Measurements from ENCODE around the gene KIAA0753.
A peak's percentile ranks its signal among the peaks of the same experiment; 100 is the strongest.

Gene KIAA0753

DNA sequence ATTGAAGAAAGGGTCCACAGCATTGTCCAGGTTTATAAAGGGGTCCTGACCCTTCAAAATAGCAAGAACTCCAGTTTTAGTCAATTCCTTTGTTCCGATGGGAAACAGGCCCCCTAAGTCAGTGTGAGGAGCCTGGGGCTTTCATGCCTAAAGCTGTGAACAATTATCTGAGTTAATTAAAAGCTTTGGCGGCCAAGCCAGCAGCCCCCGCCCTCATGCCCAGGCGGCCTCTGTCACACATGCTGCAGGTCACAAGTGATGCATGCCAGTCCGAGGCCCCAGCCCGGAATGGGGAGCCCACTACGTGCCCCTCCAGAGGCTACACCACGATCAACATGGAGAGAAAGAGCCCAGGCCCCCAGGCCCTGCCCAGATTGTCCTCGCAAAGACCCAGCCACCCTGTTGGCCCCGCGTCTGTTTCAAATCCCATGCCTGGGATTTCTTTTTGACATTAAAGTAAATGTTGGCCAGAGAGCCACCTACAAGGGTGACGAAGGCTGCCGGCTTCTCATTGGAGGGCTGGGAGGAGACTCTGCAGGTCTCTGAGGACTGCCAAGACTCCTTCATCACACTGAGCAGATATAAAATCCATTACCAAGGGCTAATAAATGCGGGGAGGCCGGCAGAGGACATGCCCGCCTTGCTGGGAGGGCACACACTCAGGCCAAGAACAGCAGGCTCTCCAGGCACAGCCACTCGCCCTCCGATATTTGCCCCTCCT, 69.6 kb downstream of the KIAA0753 start:
- Histone ChIP-seq H3K9ac (ENCODE audit: low read depth, low read length) (no peak overlapping the region), H3K4me1 (ENCODE audit: insufficient read depth, low read length) (peaks cover 23% of the 10 kb centered on the region; the same call in 1 of the 2 replicates), H3K9me3 (ENCODE audit: control insufficient read depth, insufficient read depth, low read length) (no peaks in the 10 kb centered on the region), H3K36me3 (ENCODE audit: insufficient read depth, low read length) (no peaks in the 10 kb centered on the region)

DNA sequence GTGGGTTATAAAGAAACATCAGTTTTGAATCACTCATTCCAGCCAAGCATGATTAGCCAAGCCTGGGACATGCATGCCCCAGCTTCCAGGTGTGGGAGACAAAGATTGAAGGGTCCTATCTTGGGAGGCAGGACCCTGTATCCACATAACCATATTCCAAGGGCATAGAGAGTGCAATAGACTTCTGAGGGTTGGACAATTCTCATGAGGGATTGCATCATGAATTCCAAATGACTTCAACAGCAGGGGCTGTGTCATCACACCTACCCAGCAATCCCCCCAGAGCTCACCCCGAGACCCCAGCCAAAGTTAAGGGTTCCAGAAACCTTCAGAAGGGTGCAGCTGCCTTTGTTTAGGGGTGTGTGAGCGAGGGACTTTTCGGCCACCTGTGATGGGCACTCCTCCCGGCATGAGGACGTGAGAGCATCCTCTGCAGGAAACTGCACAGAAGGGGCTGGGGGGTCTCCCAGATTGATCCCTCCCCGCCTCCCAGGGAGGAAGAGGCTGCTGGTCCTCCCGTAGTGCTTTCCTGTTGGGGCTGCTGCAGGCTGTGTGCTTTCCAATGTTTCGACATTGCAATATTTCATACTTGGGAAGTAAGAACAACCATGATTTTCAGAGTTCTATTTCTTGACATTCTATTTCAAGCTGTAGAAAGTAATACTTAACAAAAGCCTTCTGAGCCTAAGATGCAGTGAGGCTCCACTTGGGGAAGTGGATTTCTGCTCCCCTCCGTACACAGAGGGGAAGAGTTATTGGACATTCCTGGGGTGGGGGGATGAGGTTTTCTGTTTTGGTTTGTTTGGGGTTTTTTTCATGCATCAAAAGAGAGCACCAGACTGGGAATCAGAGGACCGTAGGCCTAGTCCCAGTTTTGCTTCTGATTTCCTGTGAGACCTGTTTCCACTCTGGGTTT, 70.9 kb downstream of the KIAA0753 start:
- Histone ChIP-seq H3K4me1 (ENCODE audit: insufficient read depth, low read length) (peaks cover 11% of the 10 kb centered on the region; the same call in 1 of the 2 replicates), H3K9ac (ENCODE audit: low read depth, low read length) (no peak overlapping the region), H3K36me3 (ENCODE audit: insufficient read depth, low read length) (no peaks in the 10 kb centered on the region), H3K9me3 (ENCODE audit: control insufficient read depth, insufficient read depth, low read length) (no peaks in the 10 kb centered on the region)

GRCh38 chr17:6568184-6568758, 72.2 kb downstream of the KIAA0753 start:
- no peaks in the 10 kb centered on the region for H3K36me3 ChIP-seq (ENCODE audit: insufficient read depth, low read length)
- no peaks in the 10 kb centered on the region for H3K9me3 ChIP-seq (ENCODE audit: control insufficient read depth, insufficient read depth, low read length)
- peaks cover 10% of the 10 kb centered on the region; the same call in 1 of the 2 replicates for H3K4me1 ChIP-seq (ENCODE audit: insufficient read depth, low read length)
- no peak overlapping the region for H3K9ac ChIP-seq (ENCODE audit: low read depth, low read length)

- peaks cover 10% of the 10 kb centered on the region; the same call in 1 of the 2 replicates for H3K4me1 ChIP-seq (ENCODE audit: insufficient read depth, low read length)
- no peak overlapping the region for H3K9ac ChIP-seq (ENCODE audit: low read depth, low read length)
- no peaks in the 10 kb centered on the region for H3K9me3 ChIP-seq (ENCODE audit: control insufficient read depth, insufficient read depth, low read length)
- H3K36me3 ChIP-seq (ENCODE audit: insufficient read depth, low read length) = no peaks in the 10 kb centered on the region
Measured at GRCh38 chr17:6567528-6568183, 72.9 kb downstream of the KIAA0753 start.

DNA sequence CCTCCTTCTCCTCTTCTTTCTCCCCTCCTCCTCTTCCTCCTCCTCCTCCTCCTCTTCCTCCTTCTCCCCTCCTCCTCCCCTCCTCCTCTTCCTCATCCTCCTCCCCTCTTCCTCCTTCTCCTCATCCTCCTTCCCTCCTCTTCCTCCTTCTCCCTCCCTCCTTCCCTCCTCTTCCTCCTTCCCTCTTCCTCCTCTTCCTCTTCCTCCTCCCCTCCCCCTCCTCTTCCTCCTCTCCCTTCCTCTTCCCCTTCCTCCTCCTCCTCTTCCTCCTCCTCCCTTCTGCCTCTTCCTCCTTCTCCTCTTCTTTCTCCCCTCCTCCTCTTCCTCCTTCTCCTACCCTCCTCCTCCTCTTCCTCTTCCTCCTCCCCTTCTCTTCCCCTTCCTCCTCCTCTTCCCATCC, 79.1 kb downstream of the KIAA0753 start:
- Histone ChIP-seq H3K4me1 (ENCODE audit: insufficient read depth, low read length) (no peaks in the 10 kb centered on the region; the same call in 1 of the 2 replicates), H3K36me3 (ENCODE audit: insufficient read depth, low read length) (no peaks in the 10 kb centered on the region), H3K9ac (ENCODE audit: low read depth, low read length) (no peak overlapping the region), H3K9me3 (ENCODE audit: control insufficient read depth, insufficient read depth, low read length) (no peaks in the 10 kb centered on the region)

- Histone ChIP-seq H3K36me3 (ENCODE audit: insufficient read depth, low read length) (no peaks in the 10 kb centered on the region), H3K9me3 (ENCODE audit: control insufficient read depth, insufficient read depth, low read length) (no peaks in the 10 kb centered on the region), H3K4me1 (ENCODE audit: insufficient read depth, low read length) (no peaks in the 10 kb centered on the region; the same call in 1 of the 2 replicates), H3K9ac (ENCODE audit: low read depth, low read length) (no peak overlapping the region)
Measured at GRCh38 chr17:6560496-6560895, 80.0 kb downstream of the KIAA0753 start.

GRCh38 chr17:6559753-6560215, 80.7 kb downstream of the KIAA0753 start:
- no peaks in the 10 kb centered on the region for H3K36me3 ChIP-seq (ENCODE audit: insufficient read depth, low read length)
- no peak overlapping the region for H3K9ac ChIP-seq (ENCODE audit: low read depth, low read length)
- no peaks in the 10 kb centered on the region for H3K9me3 ChIP-seq (ENCODE audit: control insufficient read depth, insufficient read depth, low read length)
- peaks cover 2% of the 10 kb centered on the region for H3K4me1 ChIP-seq (ENCODE audit: insufficient read depth, low read length)

DNA sequence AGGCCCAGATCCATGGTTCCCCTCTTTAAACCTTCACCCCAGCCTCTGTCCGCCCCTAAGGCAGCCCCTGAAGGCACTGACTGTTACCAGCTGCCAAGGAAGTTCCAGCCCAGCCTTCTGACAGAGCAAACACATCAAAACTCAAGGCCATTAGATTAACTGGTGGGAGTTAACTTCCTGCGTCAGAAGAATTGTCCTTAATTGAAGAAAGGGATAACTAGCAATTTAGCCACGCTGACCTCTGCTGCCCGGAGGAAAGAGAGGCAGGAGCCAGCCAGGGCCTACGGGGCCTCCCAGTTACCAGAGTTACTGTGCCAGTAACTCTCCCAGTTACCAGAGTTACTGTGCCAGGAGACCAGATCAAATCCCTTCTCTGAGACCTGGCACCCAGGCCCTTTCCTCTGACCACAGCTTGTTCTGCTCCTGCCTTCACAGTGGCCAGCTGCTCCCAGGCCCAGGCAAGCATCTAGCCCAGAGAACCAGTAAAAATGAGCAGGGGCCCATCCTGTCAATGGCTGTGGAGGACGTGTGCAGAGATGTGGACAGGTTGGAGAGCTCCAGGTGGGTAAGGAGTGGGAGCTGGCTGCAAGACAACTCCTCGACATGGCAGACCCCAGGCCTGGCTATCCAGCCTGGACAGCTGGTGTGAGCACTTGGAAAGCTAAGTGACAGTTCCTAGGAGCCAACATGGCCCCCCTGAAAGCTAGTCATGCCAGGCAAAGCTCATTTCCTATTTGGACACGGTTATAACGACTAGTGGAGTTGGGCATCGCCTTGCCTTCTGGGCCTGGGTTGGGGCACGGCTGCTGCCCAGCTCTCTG, 81.4 kb downstream of the KIAA0753 start:
- Histone ChIP-seq H3K36me3 (ENCODE audit: insufficient read depth, low read length) (no peaks in the 10 kb centered on the region), H3K9me3 (ENCODE audit: control insufficient read depth, insufficient read depth, low read length) (no peaks in the 10 kb centered on the region), H3K9ac (ENCODE audit: low read depth, low read length) (no peak overlapping the region), H3K4me1 (ENCODE audit: insufficient read depth, low read length) (peaks cover 5% of the 10 kb centered on the region)

GRCh38 chr17:6558276-6558675, 82.2 kb downstream of the KIAA0753 start:
- Histone ChIP-seq H3K4me1 (ENCODE audit: insufficient read depth, low read length) (peaks cover 5% of the 10 kb centered on the region), H3K36me3 (ENCODE audit: insufficient read depth, low read length) (no peaks in the 10 kb centered on the region), H3K9me3 (ENCODE audit: control insufficient read depth, insufficient read depth, low read length) (no peaks in the 10 kb centered on the region), H3K9ac (ENCODE audit: low read depth, low read length) (no peak overlapping the region)

GRCh38 chr17:6557040-6557438, 83.5 kb downstream of the KIAA0753 start:
- H3K9me3 ChIP-seq (ENCODE audit: control insufficient read depth, insufficient read depth, low read length) = no peaks in the 10 kb centered on the region
- H3K36me3 ChIP-seq (ENCODE audit: insufficient read depth, low read length) = no peaks in the 10 kb centered on the region
- peak overlapping the region; percentile 66 for H3K9ac ChIP-seq (ENCODE audit: low read depth, low read length)
- H3K4me1 ChIP-seq (ENCODE audit: insufficient read depth, low read length) = peaks cover 8% of the 10 kb centered on the region

DNA sequence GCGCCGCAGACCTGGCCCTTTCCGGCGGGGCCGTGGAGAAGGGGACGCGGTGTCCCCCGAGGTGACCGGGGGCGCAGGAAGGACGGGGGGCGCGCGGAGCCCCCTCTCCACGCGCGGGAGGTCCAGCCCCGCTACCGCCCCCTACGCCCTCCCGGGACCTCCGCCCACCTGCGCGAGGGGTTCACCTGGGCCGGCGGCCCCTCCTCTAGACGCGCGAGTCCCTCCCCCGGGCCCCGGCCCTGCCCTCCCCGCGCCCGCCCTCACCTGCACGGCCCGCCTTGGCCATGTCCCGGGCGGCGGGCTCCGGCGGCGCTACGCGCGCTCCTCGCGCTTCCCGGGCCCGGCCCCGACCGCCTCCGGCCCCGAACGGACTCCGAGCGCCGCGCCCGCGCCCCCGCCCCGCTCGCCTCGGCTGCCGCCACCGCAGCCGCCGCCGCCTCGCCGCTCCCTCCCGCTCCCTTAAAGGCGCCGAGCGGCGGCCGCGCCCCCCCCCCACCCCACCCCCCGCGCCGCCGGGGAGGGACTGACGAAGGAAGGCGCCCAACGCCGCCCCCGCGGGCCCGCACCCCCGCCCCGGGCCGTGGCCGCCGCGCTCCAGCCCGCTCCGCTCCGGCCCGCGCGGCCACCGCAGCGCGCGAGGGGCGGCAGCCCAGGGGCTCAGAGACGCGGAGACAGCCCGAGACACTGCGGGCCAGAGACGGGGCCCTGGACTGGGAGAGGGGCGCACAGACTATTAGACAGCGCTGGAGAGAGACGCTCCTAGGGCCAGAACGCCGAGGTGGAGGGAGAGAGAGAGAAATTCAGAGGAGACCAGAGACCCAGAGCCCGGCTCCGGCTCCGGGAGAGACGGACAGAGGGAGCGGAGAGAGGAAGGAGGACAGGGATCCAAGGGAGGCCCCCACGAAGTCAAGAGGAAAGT, 84.1 kb downstream of the KIAA0753 start, which contains the start of gene PITPNM3:
Gene PITPNM3, minus strand, starts transcription at position 435 of the 919 bp plus-strand sequence. Its CDS starts 149 bp downstream, at position 286.
- Histone ChIP-seq H3K4me1 (ENCODE audit: insufficient read depth, low read length) (peaks cover 8% of the 10 kb centered on the region), H3K9ac (ENCODE audit: low read depth, low read length) (peak within 1 kb of the TSS; percentile 66), H3K36me3 (ENCODE audit: insufficient read depth, low read length) (no peaks in the 10 kb centered on the region), H3K9me3 (ENCODE audit: control insufficient read depth, insufficient read depth, low read length) (no peaks in the 10 kb centered on the region)

GRCh38 chr17:6555331-6556120, 85.0 kb downstream of the KIAA0753 start:
- Histone ChIP-seq H3K9ac (ENCODE audit: low read depth, low read length) (peak overlapping the region; percentile 56; the same call in 1 of the 2 replicates), H3K36me3 (ENCODE audit: insufficient read depth, low read length) (no peaks in the 10 kb centered on the region), H3K9me3 (ENCODE audit: control insufficient read depth, insufficient read depth, low read length) (no peaks in the 10 kb centered on the region), H3K4me1 (ENCODE audit: insufficient read depth, low read length) (peaks cover 8% of the 10 kb centered on the region)
